Smooth muscle cell (in vitro differentiated cells): ENCODE data around the gene CDKL4. TPM values are rescaled to one million over a fixed set of nuclear protein-coding genes. Genes with fewer than 3 reads are reported as not detected.

Experiments
- DNase-seq: peaks from one replicate; lab custom pipeline; 2025; ENCODE audit not compliant: unreplicated experiment; lab: John Stamatoyannopoulos, UW
- H2AFZ ChIP-seq: fragments of 200-600 bp; sonication (generic); 2 replicates; pipeline ENCODE4 v1.6.0; 2016; ENCODE audit warnings: antibody characterized with exemption, low read depth, mild to moderate bottlenecking
- H3F3A ChIP-seq: fragments of 200-600 bp; sonication (generic); 2 replicates; pipeline ENCODE4 v1.6.0; 2017; ENCODE audit warnings: antibody characterized with exemption, low read depth
- H3K27ac ChIP-seq: fragments of 200-600 bp; sonication (generic); 2 replicates; pipeline ENCODE4 v1.5.1; 2016; ENCODE audit warnings: low read depth, mild to moderate bottlenecking
- H3K27me3 ChIP-seq: fragments of 200-600 bp; sonication (generic); 2 replicates; pipeline ENCODE4 v1.6.1; 2016; ENCODE audit warnings: low read depth, mild to moderate bottlenecking
- H3K36me3 ChIP-seq: fragments of 200-600 bp; sonication (generic); 2 replicates; pipeline ENCODE4 v1.5.1; 2016; ENCODE audit warnings: low read depth
- H3K4me1 ChIP-seq: fragments of 200-600 bp; sonication (generic); 2 replicates; pipeline ENCODE4 v1.5.1; 2016; ENCODE audit warnings: low read depth
- H3K4me2 ChIP-seq: fragments of 200-600 bp; sonication (generic); 2 replicates; pipeline ENCODE4 v1.6.0; 2016; ENCODE audit warnings: mild to moderate bottlenecking
- H3K4me3 ChIP-seq: fragments of 200-600 bp; sonication (generic); 2 replicates; pipeline ENCODE4 v1.5.1; 2016; ENCODE audit warnings: mild to moderate bottlenecking
- H3K79me2 ChIP-seq: fragments of 200-600 bp; sonication (generic); 2 replicates; pipeline ENCODE4 v1.6.0; 2016; ENCODE audit warnings: low read depth, mild to moderate bottlenecking
- H3K9ac ChIP-seq: fragments of 200-600 bp; sonication (generic); 2 replicates; pipeline ENCODE4 v1.6.0; 2016; ENCODE audit warnings: low read depth
- H3K9me3 ChIP-seq: fragments of 200-600 bp; sonication (generic); replicated peaks from 2 replicates; pipeline ENCODE4 v1.5.1; 2016; ENCODE audit warnings: low read depth
- H4K20me1 ChIP-seq: fragments of 200-600 bp; sonication (generic); 2 replicates; pipeline ENCODE4 v1.6.0; 2016; ENCODE audit warnings: low read depth
- CTCF ChIP-seq: fragments of 200-600 bp; sonication (generic); IDR thresholded peaks from 2 replicates; pipeline ENCODE4 v1.5.1; 2017; ENCODE audit warnings: borderline replicate concordance, mild to moderate bottlenecking, antibody characterized with exemption; ENCODE audit not compliant: insufficient read depth, poor library complexity, severe bottlenecking
- WGBS: methylation state at CpG from one replicate; pipeline ENCODE4 v1.1.7; 2016; ENCODE audit warnings: low lambda C conversion rate; 5-methylcytosine and 5-hydroxymethylcytosine counted together
- polyA plus RNA-seq: library from polyadenylated mRNA; unstranded; fragments of >200 nt; fragmentation: Nextera tagmentation; extraction: Ambion mirVana; gene quantifications from 2 replicates; pipeline ENCODE4 v1.2.1, GENCODE V29; 2016
- total RNA-seq: library from RNA; depleted of rRNA; stranded (reverse); fragments of >200 nt; gene quantifications from 2 replicates; pipeline ENCODE4 v1.2.3, GENCODE V29; 2014

The CDKL4 gene
- total and polyA plus RNA-seq, 2 experiments from 2014 or later = 0.27 to 0.53 TPM

GRCh38 chr2:39183673-39184072 lies 60.1 kb downstream of the CDKL4 start:
- no peaks in the 10 kb centered on the region for H4K20me1 ChIP-seq
- no peaks in the 10 kb centered on the region for H3K4me1 ChIP-seq
- WGBS = 100% methylated on average over 1 of the region's 2 CpGs
- no peak overlapping the region for H3K4me3 ChIP-seq
- no peak overlapping the region for H3K27ac ChIP-seq
- no peak overlapping the region for H3K9ac ChIP-seq
- no peaks in the 10 kb centered on the region for H3K27me3 ChIP-seq
- no peaks in the 10 kb centered on the region for H3K79me2 ChIP-seq
- H3K9me3 ChIP-seq = no peaks in the 10 kb centered on the region
- H3F3A ChIP-seq = no peaks in the 10 kb centered on the region
- TF ChIP-seq CTCF = no peak
- H2AFZ ChIP-seq = no peak overlapping the region
- H3K4me2 ChIP-seq = no peak overlapping the region
- DNase-seq = no peak
- no peaks in the 10 kb centered on the region for H3K36me3 ChIP-seq

DNA sequence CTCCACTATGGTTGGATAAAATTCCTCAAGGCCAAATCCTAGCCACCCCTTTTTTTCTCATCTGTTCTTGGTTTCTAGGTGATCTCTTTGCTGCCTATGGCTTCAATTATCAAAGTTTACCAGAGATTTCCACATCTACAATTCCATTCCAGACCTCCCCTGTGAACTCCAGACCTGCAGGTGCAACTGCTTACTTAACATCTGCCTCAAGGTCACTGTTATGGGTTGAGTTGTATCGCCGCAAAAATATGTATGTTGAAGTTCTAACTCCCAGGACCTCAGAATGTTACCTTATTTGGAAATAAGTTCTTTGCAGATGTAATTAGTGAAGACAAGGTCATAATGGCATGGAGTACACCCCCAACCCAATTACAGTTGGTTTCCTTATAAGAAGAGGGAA lies 62.5 kb downstream of the CDKL4 start:
- no peaks in the 10 kb centered on the region for H3K9me3 ChIP-seq
- no peak overlapping the region for H3K9ac ChIP-seq
- H3K4me1 ChIP-seq = no peaks in the 10 kb centered on the region
- no peak for DNase-seq
- H3K36me3 ChIP-seq = no peaks in the 10 kb centered on the region
- H3F3A ChIP-seq = no peaks in the 10 kb centered on the region
- H4K20me1 ChIP-seq = no peaks in the 10 kb centered on the region
- no peaks in the 10 kb centered on the region for H3K79me2 ChIP-seq
- H3K27me3 ChIP-seq = no peaks in the 10 kb centered on the region
- H3K27ac ChIP-seq = no peak overlapping the region
- no peak overlapping the region for H2AFZ ChIP-seq
- no peak overlapping the region for H3K4me3 ChIP-seq
- TF ChIP-seq CTCF = no peak
- no peak overlapping the region for H3K4me2 ChIP-seq
- WGBS = 89% methylated on average over 2 of the region's 2 CpGs

DNA sequence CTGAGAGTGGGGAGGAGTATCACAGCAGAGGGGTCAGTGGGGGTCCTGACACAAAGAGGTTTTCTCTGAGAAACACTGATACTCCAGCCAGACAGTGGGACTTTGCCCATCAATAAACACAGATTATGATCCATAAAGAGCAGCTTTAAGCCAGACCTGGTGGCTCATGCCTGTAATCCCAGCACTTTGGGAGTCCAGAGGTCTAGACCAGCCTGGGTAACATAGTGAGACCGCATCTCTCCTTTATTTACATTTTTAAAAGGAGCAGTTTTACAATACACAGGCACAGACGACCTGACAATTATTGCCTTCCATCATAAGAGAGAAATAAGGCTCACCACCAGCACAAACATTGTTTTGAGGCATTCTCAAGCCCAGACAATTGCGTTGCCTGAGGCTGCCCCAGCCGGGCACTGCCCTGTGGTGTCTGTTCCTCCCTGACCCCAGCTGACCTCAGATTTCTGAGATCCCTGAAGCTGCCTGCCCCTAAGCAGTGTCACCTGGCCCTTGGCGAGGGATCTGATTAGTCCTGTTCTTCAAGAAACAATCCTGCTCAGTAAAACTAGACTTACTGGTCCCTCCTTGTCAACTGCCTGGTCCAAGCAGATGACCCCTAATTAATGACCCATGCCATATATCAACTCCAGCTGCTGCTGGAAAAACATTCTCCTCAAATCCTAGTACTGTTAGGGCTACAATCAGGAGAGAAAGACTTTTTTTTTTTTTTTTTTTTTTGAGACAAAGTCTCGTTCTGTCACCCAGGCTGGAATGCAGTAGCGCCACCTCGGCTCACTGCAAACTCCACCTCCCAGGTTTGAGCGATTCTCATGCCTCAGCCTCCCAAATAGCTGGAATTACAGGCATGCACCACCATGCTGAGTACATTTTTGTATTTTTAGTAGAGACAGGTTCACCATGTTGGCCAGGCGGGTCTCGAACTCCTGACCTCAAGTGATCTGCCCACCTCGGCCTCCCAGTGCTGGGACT lies 63.5 kb downstream of the CDKL4 start:
- H3K9me3 ChIP-seq = no peaks in the 10 kb centered on the region
- H3K4me1 ChIP-seq = no peaks in the 10 kb centered on the region
- no peak overlapping the region for H3K4me3 ChIP-seq
- no peak for TF ChIP-seq CTCF
- H3K27ac ChIP-seq = no peak overlapping the region
- DNase-seq = no peak
- H2AFZ ChIP-seq = no peak overlapping the region
- H3K27me3 ChIP-seq = no peaks in the 10 kb centered on the region
- H3K4me2 ChIP-seq = no peak overlapping the region
- H3K36me3 ChIP-seq = no peaks in the 10 kb centered on the region
- H3K9ac ChIP-seq = no peak overlapping the region
- H3F3A ChIP-seq = no peaks in the 10 kb centered on the region
- no peaks in the 10 kb centered on the region for H3K79me2 ChIP-seq
- no peaks in the 10 kb centered on the region for H4K20me1 ChIP-seq
- 73% methylated on average over 12 of the region's 12 CpGs for WGBS
